ENCODE measurements around the gene ALX1. TPM values are rescaled to one million over a fixed set of nuclear protein-coding genes. Genes with fewer than 3 reads are reported as not detected.

ALX1 gene
- total RNA-seq, 1 experiment from 2014 or later: 0.74 TPM

GRCh38 chr12:85296362-85296761 lies 16.3 kb downstream of the ALX1 start:
- DNase-seq (ENCODE audit: low spot score): no peak
- TF ChIP-seq MXD4 (CRISPR knock-in tag; IDR thresholded peaks at IDR 0.05; ENCODE audit: borderline replicate concordance) (no peak), EMX1 (CRISPR knock-in tag; IDR thresholded peaks at IDR 0.05) (no peak), E2F1 (CRISPR knock-in tag; IDR thresholded peaks at IDR 0.05) (no peak), NR1H2 (CRISPR knock-in tag; IDR thresholded peaks at IDR 0.05) (no peak), HMGXB4 (CRISPR knock-in tag; IDR thresholded peaks at IDR 0.05) (no peak), MYBL2 (CRISPR knock-in tag; IDR thresholded peaks at IDR 0.05) (no peak), ZNF532 (CRISPR knock-in tag; IDR thresholded peaks at IDR 0.05; ENCODE audit: borderline replicate concordance) (no peak), ELF4 (CRISPR knock-in tag; IDR thresholded peaks at IDR 0.05; ENCODE audit: low read depth) (no peak), ZSCAN18 (CRISPR knock-in tag; IDR thresholded peaks at IDR 0.05) (no peak), IRF1 (CRISPR knock-in tag; IDR thresholded peaks at IDR 0.05) (no peak), ZNF671 (CRISPR knock-in tag; IDR thresholded peaks at IDR 0.05) (no peak), RELA (CRISPR knock-in tag; IDR thresholded peaks at IDR 0.05; ENCODE audit: borderline replicate concordance) (no peak), PRDM15 (CRISPR knock-in tag; IDR thresholded peaks at IDR 0.05) (no peak), ESRRA (CRISPR knock-in tag; IDR thresholded peaks at IDR 0.05; ENCODE audit: borderline replicate concordance) (no peak), ZNF423 (CRISPR knock-in tag; IDR thresholded peaks at IDR 0.05) (no peak), HMGA2 (CRISPR knock-in tag; IDR thresholded peaks at IDR 0.05) (no peak), NFYB (CRISPR knock-in tag; conservative IDR thresholded peaks at IDR 0.05; ENCODE audit: low read depth) (no peak)
- ChIA-PET POLR2A (no interaction called here), CTCF (no interaction called here)
- Mint-ChIP-seq H3K27me3 (ENCODE audit: low read depth) (no peaks in the 10 kb centered on the region), H3K4me1 (no peaks in the 10 kb centered on the region; the same call in 1 of the 2 replicates), H3K9me3 (no peaks in the 10 kb centered on the region), H3K27ac (no peak overlapping the region), H3K4me3 (no peak overlapping the region), H3K36me3 (no peaks in the 10 kb centered on the region)
- no peak for ATAC-seq

All from WTC11 (cell line).